PC-9 (cell line): ENCODE data around the gene GLIPR2.

ENCODE experiments used
- EZH2 ChIP-seq: fragments of 200-600 bp; sonication (generic); IDR thresholded peaks from 2 replicates; pipeline ENCODE4 v1.8.0; 2017; ENCODE audit warnings: antibody characterized with exemption, low read depth
- TF ChIP-seq, protein P1 (sequence below): fragments of 200-600 bp; sonication (generic); conservative IDR thresholded peaks from 2 replicates; pipeline ENCODE4 v1.6.1; 2017; ENCODE audit warnings: mixed run types, antibody characterized with exemption, mild to moderate bottlenecking, moderate library complexity

DNA sequence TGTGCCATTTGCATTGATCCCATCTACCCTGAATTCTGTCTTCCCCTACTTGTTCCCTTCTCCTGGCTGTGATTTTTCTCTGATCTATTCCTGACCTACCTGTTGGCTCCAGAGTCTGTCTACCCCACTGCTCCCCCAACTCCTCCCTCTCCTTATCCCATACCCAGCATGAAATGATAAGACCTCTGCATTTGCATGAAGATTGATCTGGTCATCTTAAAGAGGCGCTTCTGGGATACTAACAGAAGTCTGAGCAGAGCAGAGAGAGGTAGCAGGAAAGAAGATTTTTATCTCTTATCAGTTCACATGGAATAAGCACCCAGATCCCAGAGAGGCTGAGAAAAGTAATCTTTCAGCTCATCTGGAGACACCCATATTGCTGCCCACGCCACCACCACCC is 18.3 kb upstream of the GLIPR2 start:
- TF ChIP-seq, protein P1, sequence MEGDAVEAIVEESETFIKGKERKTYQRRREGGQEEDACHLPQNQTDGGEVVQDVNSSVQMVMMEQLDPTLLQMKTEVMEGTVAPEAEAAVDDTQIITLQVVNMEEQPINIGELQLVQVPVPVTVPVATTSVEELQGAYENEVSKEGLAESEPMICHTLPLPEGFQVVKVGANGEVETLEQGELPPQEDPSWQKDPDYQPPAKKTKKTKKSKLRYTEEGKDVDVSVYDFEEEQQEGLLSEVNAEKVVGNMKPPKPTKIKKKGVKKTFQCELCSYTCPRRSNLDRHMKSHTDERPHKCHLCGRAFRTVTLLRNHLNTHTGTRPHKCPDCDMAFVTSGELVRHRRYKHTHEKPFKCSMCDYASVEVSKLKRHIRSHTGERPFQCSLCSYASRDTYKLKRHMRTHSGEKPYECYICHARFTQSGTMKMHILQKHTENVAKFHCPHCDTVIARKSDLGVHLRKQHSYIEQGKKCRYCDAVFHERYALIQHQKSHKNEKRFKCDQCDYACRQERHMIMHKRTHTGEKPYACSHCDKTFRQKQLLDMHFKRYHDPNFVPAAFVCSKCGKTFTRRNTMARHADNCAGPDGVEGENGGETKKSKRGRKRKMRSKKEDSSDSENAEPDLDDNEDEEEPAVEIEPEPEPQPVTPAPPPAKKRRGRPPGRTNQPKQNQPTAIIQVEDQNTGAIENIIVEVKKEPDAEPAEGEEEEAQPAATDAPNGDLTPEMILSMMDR = no peak
- no peak for TF ChIP-seq EZH2
